ENCODE measurements around the gene SERTAD1. TPM values are rescaled to one million over a fixed set of nuclear protein-coding genes. Genes with fewer than 3 reads are reported as not detected.

The SERTAD1 gene
- total and polyA plus RNA-seq, 2 of the 8 experiments (the other 6 are each of a cell fraction or from before 2014, with no cell fraction given) = 5.4 to 6.6 TPM

DNA sequence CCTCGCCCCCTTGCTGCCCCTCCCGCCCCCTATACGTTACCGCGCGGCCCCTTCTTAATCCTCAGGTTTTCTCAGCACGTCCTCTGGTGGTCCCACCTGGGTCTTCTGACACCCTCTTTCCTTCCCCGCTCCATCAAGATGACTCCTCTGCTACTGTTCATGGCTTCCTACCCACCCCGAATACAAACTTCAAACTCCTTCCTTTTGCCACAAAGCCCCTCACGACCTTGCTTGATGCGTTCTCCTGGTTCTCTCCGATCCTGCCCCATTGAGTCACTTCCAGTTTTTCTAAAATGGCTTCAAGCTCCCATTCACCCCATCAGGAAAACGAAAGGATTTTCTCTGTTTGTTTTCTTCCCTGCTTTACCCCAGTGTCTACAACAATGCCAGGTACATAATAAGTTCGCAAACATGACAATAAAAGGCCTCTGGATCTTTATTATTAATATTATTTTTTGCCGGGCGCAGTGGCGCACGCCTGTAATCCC, 19.1 kb upstream of the SERTAD1 start (continued):
- TF ChIP-seq, protein P1, sequence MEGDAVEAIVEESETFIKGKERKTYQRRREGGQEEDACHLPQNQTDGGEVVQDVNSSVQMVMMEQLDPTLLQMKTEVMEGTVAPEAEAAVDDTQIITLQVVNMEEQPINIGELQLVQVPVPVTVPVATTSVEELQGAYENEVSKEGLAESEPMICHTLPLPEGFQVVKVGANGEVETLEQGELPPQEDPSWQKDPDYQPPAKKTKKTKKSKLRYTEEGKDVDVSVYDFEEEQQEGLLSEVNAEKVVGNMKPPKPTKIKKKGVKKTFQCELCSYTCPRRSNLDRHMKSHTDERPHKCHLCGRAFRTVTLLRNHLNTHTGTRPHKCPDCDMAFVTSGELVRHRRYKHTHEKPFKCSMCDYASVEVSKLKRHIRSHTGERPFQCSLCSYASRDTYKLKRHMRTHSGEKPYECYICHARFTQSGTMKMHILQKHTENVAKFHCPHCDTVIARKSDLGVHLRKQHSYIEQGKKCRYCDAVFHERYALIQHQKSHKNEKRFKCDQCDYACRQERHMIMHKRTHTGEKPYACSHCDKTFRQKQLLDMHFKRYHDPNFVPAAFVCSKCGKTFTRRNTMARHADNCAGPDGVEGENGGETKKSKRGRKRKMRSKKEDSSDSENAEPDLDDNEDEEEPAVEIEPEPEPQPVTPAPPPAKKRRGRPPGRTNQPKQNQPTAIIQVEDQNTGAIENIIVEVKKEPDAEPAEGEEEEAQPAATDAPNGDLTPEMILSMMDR (IDR thresholded peaks at IDR 0.05; ENCODE audit: control extremely low read depth in 1 of 3, insufficient read depth in 1 of 3, low read depth in 1 of 3, low read length in 3 of 3) = peak; percentile 12 to 35 (median 17); a peak in 3 of 4 replicates
- TF ChIP-seq POLR2A (IDR thresholded peaks at IDR 0.05; ENCODE audit: control extremely low read depth in 1 of 2, low read depth in 2 of 2, low read length in 2 of 2) (peak in 1 of 2 experiments; percentile 42; a peak in 1 of 3 replicates), CTBP2 (IDR thresholded peaks at IDR 0.05; ENCODE audit: borderline replicate concordance, insufficient read depth, insufficient read length, low read length) (no peak), TAF1 (IDR thresholded peaks at IDR 0.05; ENCODE audit: low read depth, low read length) (peak; percentile 73; the same call in 1 of the 2 replicates), POLR2AphosphoS5 (IDR thresholded peaks at IDR 0.05; ENCODE audit: low read depth, low read length) (peak; percentile 72; the same call in 1 of the 2 replicates), YY1 (IDR thresholded peaks at IDR 0.05; ENCODE audit: low read depth, low read length) (peak; percentile 66), ZNF274 (IDR thresholded peaks at IDR 0.05; ENCODE audit: borderline replicate concordance, extremely low read depth, low read length) (no peak), PHF8 (conservative IDR thresholded peaks at IDR 0.05; ENCODE audit: low read depth, low read length) (0 out of 2 replicates have a peak, but pooled peaks have one; percentile 13)
